ENCODE measurements around the gene TOMM5. TPM values are rescaled to one million over a fixed set of nuclear protein-coding genes. Genes with fewer than 3 reads are reported as not detected.
A peak's percentile ranks its signal among the peaks of the same experiment; 100 is the strongest.
"Not testable (repeated sequence)": the region's sequence is repeated elsewhere in the genome, so short reads cannot be mapped to it uniquely, and the experiment has no call there.

The TOMM5 gene
- total RNA-seq, 1 donor from 2014 or later: 77.8 TPM

DNA sequence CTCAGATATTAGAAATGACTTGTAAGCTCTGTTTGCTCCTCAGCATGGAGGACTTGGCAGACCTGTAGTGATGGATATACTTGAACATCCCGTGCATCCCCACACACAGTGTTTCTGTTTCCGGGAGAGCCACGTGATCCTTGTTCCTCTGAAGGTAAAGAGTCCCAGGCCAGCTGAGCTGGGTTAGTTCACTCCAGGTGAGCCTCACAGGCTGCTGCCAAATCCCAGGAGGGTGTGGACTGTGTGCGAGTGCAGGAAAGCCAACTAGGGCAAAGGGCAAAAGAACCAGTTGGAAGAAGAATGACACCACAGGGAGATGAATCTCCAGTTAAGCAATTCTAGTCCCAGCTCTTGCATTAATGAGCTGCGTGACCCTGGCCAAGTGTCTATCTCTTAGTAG is 10.4 kb upstream of the TOMM5 start:
- ChIA-PET POLR2A (no interaction called here), CTCF (interaction anchor here (0.9 kb wide), 1 partner anchor 9 kb away, joined by 3 read pairs; no protein-coding TSS in a partner anchor)
- H3K4me1 Mint-ChIP-seq: no peaks in the 10 kb centered on the region
- H3K36me3 Mint-ChIP-seq (ENCODE audit: low read depth): no peaks in the 10 kb centered on the region
- H3K27ac Mint-ChIP-seq: no peak overlapping the region
- intact Hi-C loops (cut with micrococcal nuclease): no loop called here
- no peak overlapping the region for H3K4me3 Mint-ChIP-seq
- no peaks in the 10 kb centered on the region for H3K9me3 Mint-ChIP-seq
- TF ChIP-seq, protein P1, sequence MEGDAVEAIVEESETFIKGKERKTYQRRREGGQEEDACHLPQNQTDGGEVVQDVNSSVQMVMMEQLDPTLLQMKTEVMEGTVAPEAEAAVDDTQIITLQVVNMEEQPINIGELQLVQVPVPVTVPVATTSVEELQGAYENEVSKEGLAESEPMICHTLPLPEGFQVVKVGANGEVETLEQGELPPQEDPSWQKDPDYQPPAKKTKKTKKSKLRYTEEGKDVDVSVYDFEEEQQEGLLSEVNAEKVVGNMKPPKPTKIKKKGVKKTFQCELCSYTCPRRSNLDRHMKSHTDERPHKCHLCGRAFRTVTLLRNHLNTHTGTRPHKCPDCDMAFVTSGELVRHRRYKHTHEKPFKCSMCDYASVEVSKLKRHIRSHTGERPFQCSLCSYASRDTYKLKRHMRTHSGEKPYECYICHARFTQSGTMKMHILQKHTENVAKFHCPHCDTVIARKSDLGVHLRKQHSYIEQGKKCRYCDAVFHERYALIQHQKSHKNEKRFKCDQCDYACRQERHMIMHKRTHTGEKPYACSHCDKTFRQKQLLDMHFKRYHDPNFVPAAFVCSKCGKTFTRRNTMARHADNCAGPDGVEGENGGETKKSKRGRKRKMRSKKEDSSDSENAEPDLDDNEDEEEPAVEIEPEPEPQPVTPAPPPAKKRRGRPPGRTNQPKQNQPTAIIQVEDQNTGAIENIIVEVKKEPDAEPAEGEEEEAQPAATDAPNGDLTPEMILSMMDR (IDR thresholded peaks at IDR 0.05): no peak
- peaks cover 31% of the 10 kb centered on the region for H3K27me3 Mint-ChIP-seq
- DNase-seq (no peak), ATAC-seq (ENCODE audit: low read depth) (no peak)

- CTCF ChIA-PET: interaction anchor here (0.9 kb wide), 1 partner anchor 8 kb away, joined by 3 read pairs; no protein-coding TSS in a partner anchor
- intact Hi-C loops (cut with micrococcal nuclease); H3K36me3 Mint-ChIP-seq (ENCODE audit: low read depth); DNase-seq; H3K4me3 Mint-ChIP-seq; H3K4me1 Mint-ChIP-seq; POLR2A ChIA-PET; H3K9me3 Mint-ChIP-seq; ATAC-seq (ENCODE audit: low read depth); H3K27ac Mint-ChIP-seq: not testable (repeated sequence)
- H3K27me3 Mint-ChIP-seq: peaks cover 28% of the 10 kb centered on the region
Measured at GRCh38 chr9:37602061-37602460, 9.7 kb upstream of the TOMM5 start.

GRCh38 chr9:37596504-37596903 is 4.1 kb upstream of the TOMM5 start:
- CTCF ChIA-PET: no interaction called here
- no peak for DNase-seq
- H3K36me3 Mint-ChIP-seq (ENCODE audit: low read depth): peaks cover 8% of the 10 kb centered on the region

DNA sequence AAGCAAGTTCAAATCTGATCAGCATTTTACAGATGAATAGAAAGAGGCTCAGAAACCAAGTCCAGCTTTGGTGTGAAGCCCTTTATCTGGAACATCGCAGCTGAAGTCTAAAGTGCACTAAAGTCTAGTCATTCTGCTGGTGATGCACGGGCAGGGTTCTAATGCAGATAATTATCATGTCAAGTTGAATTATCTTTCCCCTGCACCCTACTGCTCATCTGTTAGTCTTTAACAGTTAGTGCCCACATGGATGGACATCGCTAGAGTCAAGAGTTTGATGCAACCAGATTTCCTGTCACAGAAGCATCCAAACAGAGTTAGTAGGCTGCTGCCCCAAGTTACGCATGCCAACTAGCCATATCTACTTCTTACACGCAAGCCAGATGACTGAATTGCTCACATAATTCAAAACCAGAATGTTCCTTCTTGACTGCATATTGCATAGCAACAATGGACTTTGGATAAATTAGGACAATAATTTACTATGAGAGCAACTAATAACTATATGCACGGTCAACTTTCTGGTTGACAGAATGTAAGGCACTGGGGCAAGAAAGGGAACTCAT is 1.6 kb upstream of the TOMM5 start:
- peak overlapping the region; percentile 55 for H3K4me3 Mint-ChIP-seq
- intact Hi-C loops (cut with micrococcal nuclease): loop anchor here (1.0 to 10.0 kb wide), 5 partner anchors 107 to 1189 kb away; partner anchors contain the start of genes EXOSC3, RNF38 and SLC25A51
- CTCF ChIA-PET: interaction anchor here (0.6 to 1.4 kb wide), 3 partner anchors 9 to 1175 kb away, joined by 3 read pairs; no protein-coding TSS in a partner anchor

More at GRCh38 chr9:37596504-37596903, 4.1 kb upstream of the TOMM5 start:
- Mint-ChIP-seq H3K27ac (no peak overlapping the region), H3K9me3 (no peaks in the 10 kb centered on the region), H3K27me3 (peaks cover 12% of the 10 kb centered on the region), H3K4me1 (peaks cover 29% of the 10 kb centered on the region), H3K4me3 (no peak overlapping the region)
- no peak for ATAC-seq (ENCODE audit: low read depth)
- TF ChIP-seq, protein P1 (IDR thresholded peaks at IDR 0.05): no peak
- POLR2A ChIA-PET: no interaction called here
- intact Hi-C loops (cut with micrococcal nuclease): loop anchor here (10.0 kb wide), 2 partner anchors 188 to 1192 kb away; partner anchors contain the start of genes EXOSC3 and RNF38

GRCh38 chr9:37587521-37587920 is 4.9 kb downstream of the TOMM5 start:
- ChIA-PET CTCF (no interaction called here), POLR2A (no interaction called here)
- TF ChIP-seq, protein P1 (IDR thresholded peaks at IDR 0.05): no peak

More for the DNA sequence above, 1.6 kb upstream of the TOMM5 start:
- H3K9me3 Mint-ChIP-seq: no peaks in the 10 kb centered on the region
- ATAC-seq (ENCODE audit: low read depth) (no peak), DNase-seq (no peak)
- H3K4me1 Mint-ChIP-seq: peaks cover 47% of the 10 kb centered on the region
- H3K27ac Mint-ChIP-seq: no peak overlapping the region
- peaks cover 15% of the 10 kb centered on the region for H3K36me3 Mint-ChIP-seq (ENCODE audit: low read depth)
- H3K27me3 Mint-ChIP-seq: peaks cover 8% of the 10 kb centered on the region
- TF ChIP-seq, protein P1 (IDR thresholded peaks at IDR 0.05): no peak
- POLR2A ChIA-PET: interaction anchor here (0.6 to 0.7 kb wide), 2 partner anchors 57 to 343 kb away, joined by 3 to 4 read pairs; no protein-coding TSS in a partner anchor

More at GRCh38 chr9:37587521-37587920, 4.9 kb downstream of the TOMM5 start:
- H3K36me3 Mint-ChIP-seq (ENCODE audit: low read depth): peaks cover 69% of the 10 kb centered on the region
- no peak overlapping the region for H3K27ac Mint-ChIP-seq
- intact Hi-C loops (cut with micrococcal nuclease): no loop called here
- no peak for DNase-seq
- peaks cover 40% of the 10 kb centered on the region for H3K4me1 Mint-ChIP-seq
- no peaks in the 10 kb centered on the region for H3K9me3 Mint-ChIP-seq
- H3K27me3 Mint-ChIP-seq: no peaks in the 10 kb centered on the region
- no peak for ATAC-seq (ENCODE audit: low read depth)
- H3K4me3 Mint-ChIP-seq: no peak overlapping the region
